ENCODE measurements around the gene BATF2. TPM values are rescaled to one million over a fixed set of nuclear protein-coding genes. Genes with fewer than 3 reads are reported as not detected.

BATF2 gene
- total and polyA plus RNA-seq, 10 of the 15 experiments (the other 5 are each of a cell fraction or from before 2014, with no cell fraction given): 0.18 to 1.1 (median 0.38) TPM; not detected in 1

DNA sequence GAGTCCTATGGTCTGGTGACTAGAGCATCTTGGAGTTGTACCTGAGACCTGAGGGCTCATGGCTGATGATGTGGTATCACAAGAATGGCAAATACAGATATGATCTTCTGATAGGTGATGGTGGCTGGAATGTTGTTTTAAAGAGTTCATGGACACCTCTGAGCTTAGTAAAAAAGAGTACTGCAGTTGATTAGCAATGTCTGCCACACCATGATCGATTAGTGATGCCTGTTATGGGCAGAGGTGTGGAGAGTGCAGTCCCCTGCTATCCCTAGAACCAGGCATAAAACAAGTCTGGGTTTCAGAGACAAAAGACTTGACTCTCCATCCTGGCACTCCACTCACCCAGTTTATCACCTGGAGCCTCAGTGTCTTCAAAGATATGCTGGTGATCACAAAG, 1.4 kb upstream of the BATF2 start (continued):
- peak; percentile 71 for TF ChIP-seq NR2C2 (IDR thresholded peaks at IDR 0.05; ENCODE audit: borderline replicate concordance, control insufficient read depth, insufficient read length, low read depth)
- TF ChIP-seq, protein P1, sequence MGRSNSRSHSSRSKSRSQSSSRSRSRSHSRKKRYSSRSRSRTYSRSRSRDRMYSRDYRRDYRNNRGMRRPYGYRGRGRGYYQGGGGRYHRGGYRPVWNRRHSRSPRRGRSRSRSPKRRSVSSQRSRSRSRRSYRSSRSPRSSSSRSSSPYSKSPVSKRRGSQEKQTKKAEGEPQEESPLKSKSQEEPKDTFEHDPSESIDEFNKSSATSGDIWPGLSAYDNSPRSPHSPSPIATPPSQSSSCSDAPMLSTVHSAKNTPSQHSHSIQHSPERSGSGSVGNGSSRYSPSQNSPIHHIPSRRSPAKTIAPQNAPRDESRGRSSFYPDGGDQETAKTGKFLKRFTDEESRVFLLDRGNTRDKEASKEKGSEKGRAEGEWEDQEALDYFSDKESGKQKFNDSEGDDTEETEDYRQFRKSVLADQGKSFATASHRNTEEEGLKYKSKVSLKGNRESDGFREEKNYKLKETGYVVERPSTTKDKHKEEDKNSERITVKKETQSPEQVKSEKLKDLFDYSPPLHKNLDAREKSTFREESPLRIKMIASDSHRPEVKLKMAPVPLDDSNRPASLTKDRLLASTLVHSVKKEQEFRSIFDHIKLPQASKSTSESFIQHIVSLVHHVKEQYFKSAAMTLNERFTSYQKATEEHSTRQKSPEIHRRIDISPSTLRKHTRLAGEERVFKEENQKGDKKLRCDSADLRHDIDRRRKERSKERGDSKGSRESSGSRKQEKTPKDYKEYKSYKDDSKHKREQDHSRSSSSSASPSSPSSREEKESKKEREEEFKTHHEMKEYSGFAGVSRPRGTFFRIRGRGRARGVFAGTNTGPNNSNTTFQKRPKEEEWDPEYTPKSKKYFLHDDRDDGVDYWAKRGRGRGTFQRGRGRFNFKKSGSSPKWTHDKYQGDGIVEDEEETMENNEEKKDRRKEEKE (IDR thresholded peaks at IDR 0.05): no peak
- no peak for TF ChIP-seq NBN (IDR thresholded peaks at IDR 0.05)
- TF ChIP-seq, protein P2, sequence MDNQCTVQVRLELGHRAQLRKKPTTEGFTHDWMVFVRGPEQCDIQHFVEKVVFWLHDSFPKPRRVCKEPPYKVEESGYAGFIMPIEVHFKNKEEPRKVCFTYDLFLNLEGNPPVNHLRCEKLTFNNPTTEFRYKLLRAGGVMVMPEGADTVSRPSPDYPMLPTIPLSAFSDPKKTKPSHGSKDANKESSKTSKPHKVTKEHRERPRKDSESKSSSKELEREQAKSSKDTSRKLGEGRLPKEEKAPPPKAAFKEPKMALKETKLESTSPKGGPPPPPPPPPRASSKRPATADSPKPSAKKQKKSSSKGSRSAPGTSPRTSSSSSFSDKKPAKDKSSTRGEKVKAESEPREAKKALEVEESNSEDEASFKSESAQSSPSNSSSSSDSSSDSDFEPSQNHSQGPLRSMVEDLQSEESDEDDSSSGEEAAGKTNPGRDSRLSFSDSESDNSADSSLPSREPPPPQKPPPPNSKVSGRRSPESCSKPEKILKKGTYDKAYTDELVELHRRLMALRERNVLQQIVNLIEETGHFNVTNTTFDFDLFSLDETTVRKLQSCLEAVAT (IDR thresholded peaks at IDR 0.05): peak; percentile 99
- TF ChIP-seq ZNF217 (IDR thresholded peaks at IDR 0.05): no peak
- no peak for TF ChIP-seq ZZZ3 (IDR thresholded peaks at IDR 0.05; ENCODE audit: control insufficient read depth, insufficient read length, low read depth)
- no peak for TF ChIP-seq MXI1 (IDR thresholded peaks at IDR 0.05; ENCODE audit: low read depth, low read length)
- no peak for TF ChIP-seq EED (IDR thresholded peaks at IDR 0.05; ENCODE audit: low read depth)
- no peak for TF ChIP-seq RCOR1 (conservative IDR thresholded peaks at IDR 0.05; ENCODE audit: low read depth, low read length)
